Smooth muscle cell (in vitro differentiated cells): ENCODE data around the gene AP1G2. TPM values are rescaled to one million over a fixed set of nuclear protein-coding genes. Genes with fewer than 3 reads are reported as not detected.

ENCODE experiments used
- DNase-seq: peaks from one replicate; lab custom pipeline; 2025; ENCODE audit not compliant: unreplicated experiment; lab: John Stamatoyannopoulos, UW
- H2AFZ ChIP-seq: fragments of 200-600 bp; sonication (generic); 2 replicates; pipeline ENCODE4 v1.6.0; 2016; ENCODE audit warnings: antibody characterized with exemption, low read depth, mild to moderate bottlenecking
- H3F3A ChIP-seq: fragments of 200-600 bp; sonication (generic); 2 replicates; pipeline ENCODE4 v1.6.0; 2017; ENCODE audit warnings: antibody characterized with exemption, low read depth
- H3K27ac ChIP-seq: fragments of 200-600 bp; sonication (generic); 2 replicates; pipeline ENCODE4 v1.5.1; 2016; ENCODE audit warnings: low read depth, mild to moderate bottlenecking
- H3K27me3 ChIP-seq: fragments of 200-600 bp; sonication (generic); 2 replicates; pipeline ENCODE4 v1.6.1; 2016; ENCODE audit warnings: low read depth, mild to moderate bottlenecking
- H3K36me3 ChIP-seq: fragments of 200-600 bp; sonication (generic); 2 replicates; pipeline ENCODE4 v1.5.1; 2016; ENCODE audit warnings: low read depth
- H3K4me1 ChIP-seq: fragments of 200-600 bp; sonication (generic); 2 replicates; pipeline ENCODE4 v1.5.1; 2016; ENCODE audit warnings: low read depth
- H3K4me2 ChIP-seq: fragments of 200-600 bp; sonication (generic); 2 replicates; pipeline ENCODE4 v1.6.0; 2016; ENCODE audit warnings: mild to moderate bottlenecking
- H3K4me3 ChIP-seq: fragments of 200-600 bp; sonication (generic); 2 replicates; pipeline ENCODE4 v1.5.1; 2016; ENCODE audit warnings: mild to moderate bottlenecking
- H3K79me2 ChIP-seq: fragments of 200-600 bp; sonication (generic); 2 replicates; pipeline ENCODE4 v1.6.0; 2016; ENCODE audit warnings: low read depth, mild to moderate bottlenecking
- H3K9ac ChIP-seq: fragments of 200-600 bp; sonication (generic); 2 replicates; pipeline ENCODE4 v1.6.0; 2016; ENCODE audit warnings: low read depth
- H3K9me3 ChIP-seq: fragments of 200-600 bp; sonication (generic); replicated peaks from 2 replicates; pipeline ENCODE4 v1.5.1; 2016; ENCODE audit warnings: low read depth
- H4K20me1 ChIP-seq: fragments of 200-600 bp; sonication (generic); 2 replicates; pipeline ENCODE4 v1.6.0; 2016; ENCODE audit warnings: low read depth
- WGBS: methylation state at CpG from one replicate; pipeline ENCODE4 v1.1.7; 2016; ENCODE audit warnings: low lambda C conversion rate; 5-methylcytosine and 5-hydroxymethylcytosine counted together
- polyA plus RNA-seq: library from polyadenylated mRNA; unstranded; fragments of >200 nt; fragmentation: Nextera tagmentation; extraction: Ambion mirVana; gene quantifications from 2 replicates; pipeline ENCODE4 v1.2.1, GENCODE V29; 2016
- total RNA-seq: library from RNA; depleted of rRNA; stranded (reverse); fragments of >200 nt; gene quantifications from 2 replicates; pipeline ENCODE4 v1.2.3, GENCODE V29; 2014
- TF ChIP-seq, protein P1 (sequence below): fragments of 200-600 bp; sonication (generic); IDR thresholded peaks from 2 replicates; pipeline ENCODE4 v1.5.1; 2017; ENCODE audit warnings: borderline replicate concordance, mild to moderate bottlenecking, antibody characterized with exemption; ENCODE audit not compliant: insufficient read depth, poor library complexity, severe bottlenecking

Gene AP1G2
- total and polyA plus RNA-seq, 2 experiments from 2014 or later: 59.3 to 62.4 TPM

- no peak overlapping the region for H3K4me3 ChIP-seq
- no peaks in the 10 kb centered on the region for H3K79me2 ChIP-seq
Observed at GRCh38 chr14:23579739-23580138, 12.1 kb upstream of the AP1G2 start.

DNA sequence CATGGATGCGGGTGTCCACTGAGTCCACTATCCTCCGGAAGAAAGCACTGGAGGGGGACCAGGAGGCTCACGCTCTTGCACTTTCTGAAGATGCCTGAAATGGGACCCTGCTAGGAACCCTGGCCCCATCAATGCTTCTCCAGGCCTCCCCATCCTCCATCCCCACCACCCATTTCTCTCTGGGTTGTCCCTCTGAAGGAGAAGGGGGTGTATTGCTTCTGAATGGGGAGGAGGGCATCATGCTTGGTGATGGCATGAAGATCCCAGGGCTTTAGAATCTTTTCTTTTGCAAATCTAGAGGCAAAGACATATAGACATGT, 11.7 kb upstream of the AP1G2 start:
- Histone ChIP-seq H3K4me1 (no peaks in the 10 kb centered on the region), H3K4me3 (no peak overlapping the region), H3K36me3 (no peaks in the 10 kb centered on the region), H3K9ac (no peak overlapping the region), H3F3A (no peaks in the 10 kb centered on the region), H4K20me1 (no peaks in the 10 kb centered on the region), H2AFZ (no peak overlapping the region), H3K79me2 (no peaks in the 10 kb centered on the region), H3K27ac (no peak overlapping the region), H3K27me3 (peaks cover 57% of the 10 kb centered on the region), H3K9me3 (no peaks in the 10 kb centered on the region), H3K4me2 (no peak overlapping the region)
- TF ChIP-seq, protein P1, sequence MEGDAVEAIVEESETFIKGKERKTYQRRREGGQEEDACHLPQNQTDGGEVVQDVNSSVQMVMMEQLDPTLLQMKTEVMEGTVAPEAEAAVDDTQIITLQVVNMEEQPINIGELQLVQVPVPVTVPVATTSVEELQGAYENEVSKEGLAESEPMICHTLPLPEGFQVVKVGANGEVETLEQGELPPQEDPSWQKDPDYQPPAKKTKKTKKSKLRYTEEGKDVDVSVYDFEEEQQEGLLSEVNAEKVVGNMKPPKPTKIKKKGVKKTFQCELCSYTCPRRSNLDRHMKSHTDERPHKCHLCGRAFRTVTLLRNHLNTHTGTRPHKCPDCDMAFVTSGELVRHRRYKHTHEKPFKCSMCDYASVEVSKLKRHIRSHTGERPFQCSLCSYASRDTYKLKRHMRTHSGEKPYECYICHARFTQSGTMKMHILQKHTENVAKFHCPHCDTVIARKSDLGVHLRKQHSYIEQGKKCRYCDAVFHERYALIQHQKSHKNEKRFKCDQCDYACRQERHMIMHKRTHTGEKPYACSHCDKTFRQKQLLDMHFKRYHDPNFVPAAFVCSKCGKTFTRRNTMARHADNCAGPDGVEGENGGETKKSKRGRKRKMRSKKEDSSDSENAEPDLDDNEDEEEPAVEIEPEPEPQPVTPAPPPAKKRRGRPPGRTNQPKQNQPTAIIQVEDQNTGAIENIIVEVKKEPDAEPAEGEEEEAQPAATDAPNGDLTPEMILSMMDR: no peak
- no peak for DNase-seq
- whole genome bisulfite sequencing: 81% methylated on average over 3 of the region's 3 CpGs

More at GRCh38 chr14:23579739-23580138, 12.1 kb upstream of the AP1G2 start:
- peaks cover 53% of the 10 kb centered on the region for H3K27me3 ChIP-seq
- DNase-seq: no peak
- no peak overlapping the region for H2AFZ ChIP-seq
- H3K36me3 ChIP-seq: no peaks in the 10 kb centered on the region
- no peaks in the 10 kb centered on the region for H3K9me3 ChIP-seq
- H3K9ac ChIP-seq: no peak overlapping the region
- TF ChIP-seq, protein P1: no peak
- H3K4me2 ChIP-seq: no peak overlapping the region
- no peaks in the 10 kb centered on the region for H3F3A ChIP-seq
- no peaks in the 10 kb centered on the region for H4K20me1 ChIP-seq
- H3K27ac ChIP-seq: no peak overlapping the region
- no peaks in the 10 kb centered on the region for H3K4me1 ChIP-seq

DNA sequence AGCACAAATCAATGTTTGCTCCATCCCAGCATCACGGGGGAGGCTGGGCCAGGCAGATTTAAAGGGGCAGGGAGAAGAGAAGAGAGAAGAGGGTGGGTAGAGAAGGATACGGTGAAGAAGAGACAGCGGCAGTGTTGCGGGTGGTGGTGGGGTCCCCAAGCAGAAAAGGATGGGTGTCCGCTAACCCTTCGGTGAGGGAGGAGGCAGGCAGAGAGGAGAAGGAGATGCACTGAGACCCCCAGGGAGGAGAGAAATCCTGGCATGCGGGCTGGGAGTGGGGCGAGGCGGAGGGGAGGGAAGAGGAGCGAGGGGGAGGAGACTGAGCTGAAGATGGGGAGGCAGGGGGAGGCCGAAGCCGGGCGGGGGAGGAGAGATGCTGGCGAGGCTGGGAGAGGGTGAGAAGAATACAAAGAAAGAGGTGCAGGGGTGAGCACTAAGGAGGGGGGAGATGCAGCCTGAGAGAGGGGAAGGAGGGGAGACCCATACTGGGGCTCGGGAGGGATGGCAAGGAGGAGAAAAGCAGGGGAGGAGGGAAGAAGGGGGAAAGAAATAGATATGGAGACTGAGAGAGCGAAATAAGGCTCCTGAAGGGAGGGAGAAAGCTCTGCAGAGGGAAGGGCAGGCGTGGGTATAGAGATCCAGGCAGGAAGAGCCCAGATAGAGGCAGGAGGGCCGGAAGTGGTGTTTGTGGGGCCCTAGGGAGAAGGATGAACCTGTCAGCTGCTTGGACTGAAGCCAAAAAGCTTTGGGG, 11.1 kb upstream of the AP1G2 start, which contains the start of gene JPH4:
JPH4 (minus strand) TSS at position 231 of the 751 bp plus-strand sequence. CDS start 1,337 bp downstream, outside the sequence.
- Histone ChIP-seq H3F3A (no peaks in the 10 kb centered on the region), H3K36me3 (no peaks in the 10 kb centered on the region), H3K27me3 (peaks cover 57% of the 10 kb centered on the region), H3K4me3 (peak within 1 kb of the TSS; percentile 21), H3K9me3 (no peaks in the 10 kb centered on the region), H3K79me2 (no peaks in the 10 kb centered on the region), H3K27ac (no peak within 1 kb of the TSS), H4K20me1 (no peaks in the 10 kb centered on the region), H3K9ac (no peak within 1 kb of the TSS), H3K4me2 (peak within 1 kb of the TSS; percentile 74), H3K4me1 (no peaks in the 10 kb centered on the region), H2AFZ (no peak within 1 kb of the TSS)
- WGBS: 19% methylated on average over 9 of the region's 18 CpGs
- no peak for DNase-seq
- TF ChIP-seq, protein P1: no peak

DNA sequence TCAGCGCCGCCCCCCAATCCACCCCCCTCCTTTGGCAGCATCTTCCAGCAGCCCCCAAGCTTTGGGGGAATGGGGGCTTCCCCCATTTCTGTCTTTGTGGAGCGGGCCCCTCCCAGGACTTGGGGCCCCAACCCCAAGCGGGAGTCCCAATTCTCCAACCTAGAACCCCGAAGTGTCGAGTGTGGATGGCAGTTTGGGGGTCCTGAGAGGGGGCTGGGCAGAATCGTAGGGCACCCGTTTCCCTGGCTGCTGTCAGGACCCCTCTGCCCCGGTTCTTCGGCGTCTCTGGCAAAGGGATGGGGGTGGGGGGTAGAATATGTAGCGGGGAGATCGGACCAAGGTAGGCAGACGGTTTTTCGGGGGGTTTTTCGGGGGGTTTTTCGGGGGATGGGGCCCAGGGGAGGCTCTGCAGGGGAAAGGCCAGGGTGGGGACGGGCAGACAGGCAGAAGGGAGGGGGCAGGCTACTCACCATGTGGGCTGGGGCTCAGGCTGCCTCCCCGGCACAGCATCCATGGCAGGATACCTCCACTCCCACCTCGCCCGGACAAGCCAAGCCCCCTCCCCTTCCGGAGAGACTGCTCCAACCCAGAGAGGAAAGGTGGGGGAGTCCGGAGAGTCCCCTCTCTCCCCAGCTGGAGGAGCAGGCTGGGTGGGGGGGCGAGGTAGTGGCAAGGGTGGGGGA, 10.3 kb upstream of the AP1G2 start:
- Histone ChIP-seq H3K36me3 (no peaks in the 10 kb centered on the region), H3K79me2 (no peaks in the 10 kb centered on the region), H3K9ac (no peak overlapping the region), H3K27me3 (peaks cover 61% of the 10 kb centered on the region), H3K27ac (no peak overlapping the region), H3K4me1 (no peaks in the 10 kb centered on the region), H3F3A (no peaks in the 10 kb centered on the region), H4K20me1 (no peaks in the 10 kb centered on the region), H3K4me3 (no peak overlapping the region), H2AFZ (no peak overlapping the region), H3K9me3 (no peaks in the 10 kb centered on the region), H3K4me2 (peak overlapping the region; percentile 74)
- WGBS: 3% methylated on average over 10 of the region's 24 CpGs
- TF ChIP-seq, protein P1: no peak
- no peak for DNase-seq
